Mesenchymal stem cell (in vitro differentiated cells and primary cell): ENCODE results near the gene POLR3C.

ENCODE experiments used
- DNase-seq: peaks from one replicate; pipeline ENCODE4 v3.0.0-alpha.2; 2013
- H2AFZ ChIP-seq: one replicate; pipeline ENCODE4 v1.6.1; 2013; ENCODE audit warnings: low read depth, mild to moderate bottlenecking, control low read depth, inconsistent platforms, low read length, moderate library complexity
- H2AK5ac ChIP-seq: 2 replicates; pipeline ENCODE4 v1.6.1; 2013; ENCODE audit warnings: low read length, moderate library complexity, mild to moderate bottlenecking, inconsistent platforms; ENCODE audit not compliant: severe bottlenecking
- H2BK120ac ChIP-seq: one replicate; pipeline ENCODE4 v1.6.1; 2013; ENCODE audit warnings: low read depth, mild to moderate bottlenecking, inconsistent platforms, low read length, moderate library complexity
- H2BK12ac ChIP-seq, 2 experiments: one replicate each; pipeline ENCODE4 v1.6.1; 2013; ENCODE audit warnings: inconsistent platforms in 2 of 2, low read length in 2 of 2, mild to moderate bottlenecking in 2 of 2, moderate library complexity in 2 of 2, control low read depth in 1 of 2
- H2BK15ac ChIP-seq: one replicate; pipeline ENCODE4 v1.6.1; 2013; ENCODE audit warnings: mild to moderate bottlenecking, low read depth, inconsistent platforms; ENCODE audit not compliant: poor library complexity, severe bottlenecking
- H2BK5ac ChIP-seq: 2 replicates; pipeline ENCODE4 v1.6.1; 2013; ENCODE audit warnings: low read depth, mild to moderate bottlenecking, low read length, control low read depth, inconsistent platforms; ENCODE audit not compliant: poor library complexity, severe bottlenecking
- H3K14ac ChIP-seq, 2 experiments: one replicate each; pipeline ENCODE4 v1.6.1; 2013; ENCODE audit warnings: inconsistent platforms in 2 of 2, low read length in 2 of 2, control low read depth in 1 of 2, mild to moderate bottlenecking in 1 of 2, moderate library complexity in 1 of 2
- H3K18ac ChIP-seq, 2 experiments: one replicate each; pipeline ENCODE4 v1.6.1; 2013; ENCODE audit warnings: inconsistent platforms in 2 of 2, low read length in 2 of 2, control low read depth in 1 of 2, low read depth in 1 of 2, mild to moderate bottlenecking in 1 of 2
- H3K23ac ChIP-seq, 2 experiments: one replicate each; pipeline ENCODE4 v1.6.1; 2013; ENCODE audit warnings: inconsistent platforms in 2 of 2, low read length in 2 of 2, mild to moderate bottlenecking in 2 of 2, moderate library complexity in 2 of 2, control low read depth in 1 of 2
- H3K27ac ChIP-seq: 2 replicates; pipeline ENCODE4 v1.5.1; 2013; ENCODE audit warnings: mild to moderate bottlenecking, moderate library complexity, low read length, control low read depth, inconsistent platforms; ENCODE audit not compliant: poor library complexity, severe bottlenecking
- H3K27me3 ChIP-seq, 2 experiments: 2 replicates each; pipeline versions ENCODE4 v1.6.1 to v1.7.0; 2013; ENCODE audit warnings: low read length in 2 of 2, mild to moderate bottlenecking in 2 of 2, moderate library complexity in 2 of 2, control low read depth in 1 of 2, inconsistent platforms in 1 of 2; ENCODE audit not compliant: control insufficient read depth in 1 of 2, insufficient read depth in 1 of 2
- H3K36me3 ChIP-seq, 2 experiments: 2 replicates each; pipeline versions ENCODE4 v1.6.1 to v1.7.0; 2013; ENCODE audit warnings: low read length in 2 of 2, control low read depth in 1 of 2, inconsistent platforms in 1 of 2, low read depth in 1 of 2, mild to moderate bottlenecking in 1 of 2; ENCODE audit not compliant: insufficient read depth in 2 of 2, control insufficient read depth in 1 of 2
- H3K4ac ChIP-seq, 2 experiments: one replicate each; pipeline ENCODE4 v1.6.1; 2013; ENCODE audit warnings: inconsistent platforms in 2 of 2, low read length in 2 of 2, mild to moderate bottlenecking in 2 of 2, moderate library complexity in 2 of 2, control low read depth in 1 of 2, low read depth in 1 of 2
- H3K4me1 ChIP-seq: 2 replicates; pipeline ENCODE4 v1.6.1; 2013; ENCODE audit warnings: low read depth, low read length, control low read depth; ENCODE audit not compliant: control insufficient read depth, insufficient read depth
- H3K4me2 ChIP-seq: 2 replicates; pipeline ENCODE4 v1.6.1; 2013; ENCODE audit warnings: low read length, mild to moderate bottlenecking, inconsistent platforms; ENCODE audit not compliant: poor library complexity, severe bottlenecking
- H3K4me3 ChIP-seq, 2 experiments: 2 replicates each; pipeline versions ENCODE4 v1.5.1 to v1.7.0; 2013; ENCODE audit warnings: low read length in 2 of 2, mild to moderate bottlenecking in 2 of 2, control low read depth in 1 of 2, low read depth in 1 of 2; ENCODE audit not compliant: insufficient read depth in 1 of 2
- H3K79me1 ChIP-seq: replicated peaks from 2 replicates; pipeline ENCODE4 v1.6.1; 2013; ENCODE audit warnings: mild to moderate bottlenecking, control low read depth, low read length, inconsistent platforms; ENCODE audit not compliant: poor library complexity, severe bottlenecking
- H3K9ac ChIP-seq: 2 replicates; pipeline ENCODE4 v1.7.0; 2013; ENCODE audit warnings: mild to moderate bottlenecking, low read length, moderate library complexity
- H3K9me3 ChIP-seq: 2 replicates; pipeline ENCODE4 v1.7.0; 2013; ENCODE audit warnings: mild to moderate bottlenecking, low read length; ENCODE audit not compliant: control insufficient read depth
- H4K8ac ChIP-seq: one replicate; pipeline ENCODE4 v1.6.1; 2013; ENCODE audit warnings: inconsistent platforms, mild to moderate bottlenecking, low read length, moderate library complexity
- H4K91ac ChIP-seq: one replicate; pipeline ENCODE4 v1.6.1; 2013; ENCODE audit warnings: mild to moderate bottlenecking, low read length, inconsistent platforms
- WGBS: methylation state at CpG from one replicate; pipeline ENCODE4 v1.1.7; 2013; ENCODE audit warnings: mixed read lengths; 5-methylcytosine and 5-hydroxymethylcytosine counted together

POLR3C gene

GRCh38 chr1:145796753-145797152 is 27.2 kb upstream of the POLR3C start:
- Histone ChIP-seq H3K14ac (no peak overlapping the region), H3K9me3 (peaks cover 9% of the 10 kb centered on the region), H3K4me1 (peaks cover 6% of the 10 kb centered on the region), H2AFZ (no peak overlapping the region), H3K79me1 (peaks cover 15% of the 10 kb centered on the region), H2BK12ac (no peak overlapping the region), H3K27ac (no peak overlapping the region), H4K91ac (no peak overlapping the region), H2BK5ac (no peak overlapping the region), H3K18ac (no peak overlapping the region), H3K27me3 (no peaks in the 10 kb centered on the region), H3K36me3 (peaks cover 7 to 23% of the 10 kb centered on the region in 2 experiments), H4K8ac (no peak overlapping the region), H3K4me2 (no peak overlapping the region), H2AK5ac (no peak overlapping the region), H3K9ac (no peak overlapping the region), H3K23ac (no peak overlapping the region), H2BK15ac (no peak overlapping the region), H3K4ac (no peak overlapping the region), H2BK120ac (no peak overlapping the region), H3K4me3 (no peak overlapping the region)
- WGBS = 64% methylated on average over 1 of the region's 1 CpG
- DNase-seq = no peak

GRCh38 chr1:145799806-145800205 is 24.2 kb upstream of the POLR3C start:
- Histone ChIP-seq H3K23ac (no peak overlapping the region), H3K36me3 (peaks cover 4 to 6% of the 10 kb centered on the region in 2 experiments), H4K8ac (no peak overlapping the region), H3K79me1 (peaks cover 8% of the 10 kb centered on the region), H2BK5ac (no peak overlapping the region), H3K14ac (no peak overlapping the region), H3K4me3 (no peak overlapping the region), H3K9me3 (peaks cover 9% of the 10 kb centered on the region), H3K27me3 (no peaks in the 10 kb centered on the region), H2BK120ac (no peak overlapping the region), H3K4me1 (peaks cover 4% of the 10 kb centered on the region), H3K18ac (peak overlapping the region in 1 of 2 experiments; percentile 34), H3K4ac (no peak overlapping the region), H3K4me2 (no peak overlapping the region), H2AK5ac (no peak overlapping the region), H3K9ac (no peak overlapping the region), H4K91ac (no peak overlapping the region), H2BK12ac (no peak overlapping the region), H3K27ac (no peak overlapping the region), H2AFZ (no peak overlapping the region), H2BK15ac (no peak overlapping the region)
- DNase-seq = no peak
- 100% methylated on average over 1 of the region's 2 CpGs for WGBS

DNA sequence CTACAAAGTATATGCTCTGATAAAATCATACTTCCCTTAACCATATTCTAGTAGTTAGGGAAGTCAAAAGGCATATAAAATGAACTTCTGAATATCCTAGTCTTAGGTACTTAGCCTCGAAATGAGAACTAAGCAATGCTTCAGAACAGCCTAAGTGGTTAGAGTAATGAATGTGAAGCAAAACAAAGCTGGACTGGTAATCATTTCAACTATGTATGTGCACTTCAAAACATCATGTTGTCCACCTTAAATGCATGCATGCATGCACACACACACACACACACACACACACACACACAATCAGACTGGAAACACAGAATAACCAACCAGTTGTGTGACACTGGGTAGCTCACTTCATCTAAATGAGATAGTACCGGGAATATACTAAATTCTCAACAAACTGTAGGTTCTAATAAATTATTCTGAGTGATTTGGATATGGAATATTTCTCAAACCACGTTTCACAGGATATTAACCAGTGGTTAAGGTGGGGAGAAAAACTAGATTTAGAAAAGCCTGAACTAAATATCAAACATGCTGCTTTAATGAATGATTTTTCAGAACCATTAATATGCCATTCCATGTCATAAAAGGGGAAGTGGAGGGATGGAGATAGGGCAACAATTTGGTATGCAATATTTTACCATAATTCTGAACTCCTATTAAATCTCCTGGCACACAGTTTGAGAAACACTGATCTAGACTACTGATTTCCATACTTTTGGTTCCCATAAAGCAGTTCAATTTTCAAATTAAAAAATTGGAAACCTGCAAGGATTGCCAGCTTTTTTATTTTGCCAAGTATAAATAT is 19.6 kb upstream of the POLR3C start:
- Histone ChIP-seq H2BK12ac (no peak overlapping the region), H3K27ac (peak overlapping the region; percentile 53), H3K18ac (no peak overlapping the region), H4K8ac (no peak overlapping the region), H3K9me3 (no peaks in the 10 kb centered on the region), H3K4ac (no peak overlapping the region), H3K4me3 (no peak overlapping the region), H4K91ac (no peak overlapping the region), H3K4me2 (no peak overlapping the region), H2BK5ac (no peak overlapping the region), H3K23ac (no peak overlapping the region), H2AFZ (no peak overlapping the region), H3K9ac (no peak overlapping the region), H3K27me3 (no peaks in the 10 kb centered on the region), H3K14ac (no peak overlapping the region), H2AK5ac (no peak overlapping the region), H2BK15ac (no peak overlapping the region), H3K79me1 (no peaks in the 10 kb centered on the region), H3K4me1 (peaks cover 5% of the 10 kb centered on the region), H2BK120ac (no peak overlapping the region), H3K36me3 (no peaks in the 10 kb centered on the region)
- no CpG with 5 or more reads among the region's 3 CpGs for WGBS
- DNase-seq = no peak

DNA sequence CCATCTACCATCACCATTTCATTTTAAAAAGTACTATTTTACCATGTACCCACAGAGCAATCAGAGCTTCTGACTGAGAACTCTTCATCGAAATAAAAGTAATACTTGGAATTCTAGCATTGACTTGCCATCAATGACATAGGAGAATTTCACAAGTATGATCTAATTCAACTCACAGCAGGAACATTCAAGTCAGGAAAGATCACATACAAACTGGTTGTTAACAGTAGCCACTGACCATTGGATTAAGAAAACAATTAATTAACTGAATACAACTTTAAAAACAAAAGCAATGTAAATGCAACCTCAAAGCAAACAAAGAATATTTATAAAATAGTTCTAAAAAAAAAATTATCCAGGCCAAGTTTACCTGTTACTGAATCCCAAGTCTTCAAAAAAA is 18.9 kb upstream of the POLR3C start:
- peaks cover 5% of the 10 kb centered on the region for H3K4me1 ChIP-seq
- no peak overlapping the region for H2BK12ac ChIP-seq
- no peak overlapping the region for H3K14ac ChIP-seq
- no peak overlapping the region for H3K9ac ChIP-seq
- no peak overlapping the region for H3K4me2 ChIP-seq
- no peak overlapping the region for H4K8ac ChIP-seq
- H3K9me3 ChIP-seq = no peaks in the 10 kb centered on the region
- H3K4me3 ChIP-seq = no peak overlapping the region
- no peak for DNase-seq
- H2BK5ac ChIP-seq = no peak overlapping the region
- H3K36me3 ChIP-seq = no peaks in the 10 kb centered on the region
- H3K4ac ChIP-seq = no peak overlapping the region
- no peak overlapping the region for H3K23ac ChIP-seq
- H2BK120ac ChIP-seq = no peak overlapping the region
- H4K91ac ChIP-seq = no peak overlapping the region
- no peak overlapping the region for H2AK5ac ChIP-seq
- H2AFZ ChIP-seq = no peak overlapping the region
- no peak overlapping the region for H2BK15ac ChIP-seq
- no peak overlapping the region for H3K27ac ChIP-seq
- no peaks in the 10 kb centered on the region for H3K79me1 ChIP-seq
- no peaks in the 10 kb centered on the region for H3K27me3 ChIP-seq
- no peak overlapping the region for H3K18ac ChIP-seq
- 67% methylated on average over 1 of the region's 1 CpG for WGBS
